Thyroid gland (tissue), 4 donors: ENCODE results near the gene IP6K3.

Experiments used
- POLR2A ChIP-seq, 2 donors: fragments of 450-650 bp; IDR thresholded peaks; one replicate each; pipeline ENCODE4 v1.6.1; 2017; ENCODE audit warnings: antibody characterized with exemption in 2 of 2, mild to moderate bottlenecking in 2 of 2, moderate library complexity in 1 of 2
- TF ChIP-seq, protein P1 (sequence below), 6 experiments: fragments of 200-600 bp in 3 of 6; fragments of 450-650 bp in 3 of 6; sonication (generic) in 3 of 6; IDR thresholded peaks; one replicate each; pipeline ENCODE4 v1.5.1; 2016 to 2019; ENCODE audit warnings: antibody characterized with exemption in 6 of 6, mild to moderate bottlenecking in 2 of 6, inconsistent platforms in 1 of 6, moderate library complexity in 1 of 6

DNA sequence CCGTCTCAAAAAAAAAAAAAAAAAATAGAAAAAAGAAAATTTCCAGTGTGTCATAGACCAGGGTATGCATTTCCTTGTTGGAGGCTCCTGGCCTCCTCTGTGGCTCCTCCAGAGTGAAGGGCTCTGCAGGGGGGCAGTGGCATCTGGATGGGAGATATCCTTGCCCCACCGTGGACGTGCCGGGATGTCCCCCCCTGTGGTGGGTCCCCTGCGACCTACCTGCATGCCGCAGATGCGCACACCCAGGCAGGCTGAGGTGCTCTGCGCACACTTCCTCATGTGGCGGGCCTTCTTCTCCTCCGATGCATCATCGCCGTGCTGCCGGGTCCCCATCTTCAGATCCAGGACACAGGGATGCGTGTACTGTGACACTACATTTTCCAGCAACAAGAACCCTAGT is 21.5 kb downstream of the IP6K3 start:
- TF ChIP-seq, protein P1, sequence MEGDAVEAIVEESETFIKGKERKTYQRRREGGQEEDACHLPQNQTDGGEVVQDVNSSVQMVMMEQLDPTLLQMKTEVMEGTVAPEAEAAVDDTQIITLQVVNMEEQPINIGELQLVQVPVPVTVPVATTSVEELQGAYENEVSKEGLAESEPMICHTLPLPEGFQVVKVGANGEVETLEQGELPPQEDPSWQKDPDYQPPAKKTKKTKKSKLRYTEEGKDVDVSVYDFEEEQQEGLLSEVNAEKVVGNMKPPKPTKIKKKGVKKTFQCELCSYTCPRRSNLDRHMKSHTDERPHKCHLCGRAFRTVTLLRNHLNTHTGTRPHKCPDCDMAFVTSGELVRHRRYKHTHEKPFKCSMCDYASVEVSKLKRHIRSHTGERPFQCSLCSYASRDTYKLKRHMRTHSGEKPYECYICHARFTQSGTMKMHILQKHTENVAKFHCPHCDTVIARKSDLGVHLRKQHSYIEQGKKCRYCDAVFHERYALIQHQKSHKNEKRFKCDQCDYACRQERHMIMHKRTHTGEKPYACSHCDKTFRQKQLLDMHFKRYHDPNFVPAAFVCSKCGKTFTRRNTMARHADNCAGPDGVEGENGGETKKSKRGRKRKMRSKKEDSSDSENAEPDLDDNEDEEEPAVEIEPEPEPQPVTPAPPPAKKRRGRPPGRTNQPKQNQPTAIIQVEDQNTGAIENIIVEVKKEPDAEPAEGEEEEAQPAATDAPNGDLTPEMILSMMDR (IDR thresholded peaks at IDR 0.05): no peak
- TF ChIP-seq POLR2A (IDR thresholded peaks at IDR 0.05): no peak
